Keratinocyte (primary cell): Measurements from ENCODE around the gene TMEM196. TPM values are rescaled to one million over a fixed set of nuclear protein-coding genes. Genes with fewer than 3 reads are reported as not detected.

Experiments used
- DNase-seq: peaks from one replicate; pipeline ENCODE4 v3.0.0-alpha.2; 2011; ENCODE audit warnings: low read depth, missing footprints, low spot score
- FAIRE-seq: peaks from 2 replicates; lab custom pipeline; 2011; peaks lifted over from hg19 to GRCh38; lab: Jason Lieb, UNC
- H2AFZ ChIP-seq: 2 replicates; pipeline ENCODE4 v1.6.0; 2012; ENCODE audit warnings: low read length, control low read depth, inconsistent platforms; ENCODE audit not compliant: control insufficient read depth
- H3K27ac ChIP-seq: 2 replicates; pipeline ENCODE4 v1.5.1; 2011; ENCODE audit warnings: low read length; ENCODE audit not compliant: control insufficient read depth, insufficient read depth
- H3K27me3 ChIP-seq: 3 replicates; pipeline ENCODE4 v1.6.0; 2011; ENCODE audit warnings: low read length; ENCODE audit not compliant: control insufficient read depth, insufficient read depth; ENCODE audit errors: extremely low read depth
- H3K36me3 ChIP-seq, 2 experiments: 2 replicates in 1 of 2; 3 replicates in 1 of 2; pipeline ENCODE4 v1.5.1; 2011; ENCODE audit warnings: low read length in 2 of 2, mild to moderate bottlenecking in 1 of 2; ENCODE audit not compliant: control insufficient read depth in 2 of 2, insufficient read depth in 2 of 2; ENCODE audit errors: extremely low read depth in 1 of 2
- H3K4me1 ChIP-seq: 3 replicates; pipeline ENCODE4 v1.5.1; 2011; ENCODE audit warnings: low read length; ENCODE audit not compliant: control insufficient read depth, insufficient read depth; ENCODE audit errors: extremely low read depth
- H3K4me2 ChIP-seq: 3 replicates; pipeline ENCODE4 v1.6.0; 2011; ENCODE audit warnings: low read depth, low read length; ENCODE audit not compliant: control insufficient read depth, insufficient read depth; ENCODE audit errors: extremely low read depth
- H3K4me3 ChIP-seq, 3 experiments: fragments of 200-600 bp in 1 of 3; sonication (generic) in 1 of 3; 2 replicates in 2 of 3; 3 replicates in 1 of 3; pipeline ENCODE4 v1.5.1; 2011 to 2016; ENCODE audit warnings: low read length in 3 of 3, mild to moderate bottlenecking in 3 of 3, control low read depth in 2 of 3, inconsistent platforms in 1 of 3, low read depth in 1 of 3, mixed read lengths in 1 of 3, mixed run types in 1 of 3, moderate library complexity in 1 of 3; ENCODE audit not compliant: control insufficient read depth in 2 of 3, insufficient read depth in 2 of 3; ENCODE audit errors: extremely low read depth in 1 of 3
- H3K79me2 ChIP-seq: 2 replicates; pipeline ENCODE4 v1.6.0; 2012; ENCODE audit warnings: low read length; ENCODE audit not compliant: control insufficient read depth, insufficient read depth
- H3K9ac ChIP-seq: 3 replicates; pipeline ENCODE4 v1.6.0; 2011; ENCODE audit warnings: low read length; ENCODE audit not compliant: control insufficient read depth, insufficient read depth; ENCODE audit errors: extremely low read depth
- H3K9me1 ChIP-seq: 3 replicates; pipeline ENCODE4 v1.6.0; 2011; ENCODE audit warnings: low read length; ENCODE audit not compliant: control insufficient read depth, insufficient read depth; ENCODE audit errors: extremely low read depth
- H3K9me3 ChIP-seq: 2 replicates; pipeline ENCODE4 v1.5.1; 2012; ENCODE audit warnings: low read depth, low read length; ENCODE audit not compliant: control insufficient read depth
- H4K20me1 ChIP-seq: 3 replicates; pipeline ENCODE4 v1.6.0; 2011; ENCODE audit warnings: low read length; ENCODE audit not compliant: control insufficient read depth, insufficient read depth; ENCODE audit errors: extremely low read depth
- EZH2 ChIP-seq: IDR thresholded peaks from one replicate; pipeline ENCODE4 v1.6.1; 2012; ENCODE audit warnings: inconsistent platforms, mild to moderate bottlenecking, low read length, moderate library complexity
- dilution Hi-C: fragments of 300-500 bp; cut with MboI; formaldehyde crosslinking; loops from one replicate; pipeline ENCODE4 v1.7.0; 2020; ENCODE audit warnings: low sequenced_read_pairs; ENCODE audit not compliant: extremely low pct_ligation_motif_present
- polyA plus RNA-seq, 5 experiments: library from polyadenylated mRNA; depleted of rRNA in 3 of 5; stranded (reverse) in 3 of 5; stranded (forward) in 1 of 5; unstranded in 1 of 5; fragments of >200 nt; gene quantifications; 1 replicate in 1 of 5; 2 replicates in 3 of 5; 3 replicates in 1 of 5; pipeline versions ENCODE4 v1.2.1 to v1.2.3, GENCODE V29; 2011 to 2012; ENCODE audit warnings: missing spikeins in 2 of 5, low read depth in 1 of 5, low replicate concordance in 1 of 5
- TF ChIP-seq, protein P1 (sequence below), 3 experiments: IDR thresholded peaks in 1 of 3; conservative IDR thresholded peaks in 1 of 3; optimal IDR thresholded peaks in 1 of 3; 2 replicates in 2 of 3; 3 replicates in 1 of 3; pipeline versions ENCODE3 to v1.5.1; 2011; ENCODE audit warnings: low read length in 3 of 3, mild to moderate bottlenecking in 3 of 3, moderate library complexity in 2 of 3, control low read depth in 1 of 3, inconsistent platforms in 1 of 3; ENCODE audit not compliant: insufficient read depth in 2 of 3; ENCODE audit errors: extremely low read depth in 1 of 3

The TMEM196 gene
- polyA plus RNA-seq, 1 donor (not counting 4 experiments of a cell fraction or from before 2014, with no cell fraction given) = not detected

DNA sequence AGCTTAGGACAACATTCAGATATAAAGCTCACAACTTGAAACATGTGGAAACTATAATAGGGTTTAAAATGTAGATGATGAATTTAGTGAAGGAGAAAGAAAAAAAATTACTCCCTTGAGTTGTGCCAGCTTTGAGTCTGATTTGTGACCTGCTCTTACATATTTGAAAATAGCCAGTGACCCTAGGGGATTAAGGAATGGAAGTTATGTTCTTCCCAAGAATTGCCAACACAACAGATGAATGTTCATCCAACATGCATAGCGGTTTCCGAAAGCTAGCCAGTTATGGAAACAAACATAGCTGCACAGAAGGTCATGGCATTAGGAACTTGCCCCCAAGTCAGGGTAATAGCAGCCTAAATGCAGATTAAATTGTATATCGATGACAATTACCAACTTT lies 10.8 kb downstream of the TMEM196 start:
- Histone ChIP-seq H3K27me3 (no peaks in the 10 kb centered on the region), H3K9ac (no peak overlapping the region), H3K9me3 (no peaks in the 10 kb centered on the region), H3K79me2 (no peaks in the 10 kb centered on the region), H3K4me2 (no peak overlapping the region), H4K20me1 (no peaks in the 10 kb centered on the region), H2AFZ (no peak overlapping the region), H3K4me1 (no peaks in the 10 kb centered on the region), H3K27ac (no peak overlapping the region), H3K4me3 (no peak overlapping the region), H3K9me1 (no peaks in the 10 kb centered on the region), H3K36me3 (no peaks in the 10 kb centered on the region)
- DNase-seq (no peak), FAIRE-seq (no peak)
- dilution Hi-C loops = loop anchor here (25.0 kb wide), 1 partner anchor 550 kb away; no protein-coding TSS in a partner anchor
- no peak for TF ChIP-seq EZH2
- TF ChIP-seq, protein P1, sequence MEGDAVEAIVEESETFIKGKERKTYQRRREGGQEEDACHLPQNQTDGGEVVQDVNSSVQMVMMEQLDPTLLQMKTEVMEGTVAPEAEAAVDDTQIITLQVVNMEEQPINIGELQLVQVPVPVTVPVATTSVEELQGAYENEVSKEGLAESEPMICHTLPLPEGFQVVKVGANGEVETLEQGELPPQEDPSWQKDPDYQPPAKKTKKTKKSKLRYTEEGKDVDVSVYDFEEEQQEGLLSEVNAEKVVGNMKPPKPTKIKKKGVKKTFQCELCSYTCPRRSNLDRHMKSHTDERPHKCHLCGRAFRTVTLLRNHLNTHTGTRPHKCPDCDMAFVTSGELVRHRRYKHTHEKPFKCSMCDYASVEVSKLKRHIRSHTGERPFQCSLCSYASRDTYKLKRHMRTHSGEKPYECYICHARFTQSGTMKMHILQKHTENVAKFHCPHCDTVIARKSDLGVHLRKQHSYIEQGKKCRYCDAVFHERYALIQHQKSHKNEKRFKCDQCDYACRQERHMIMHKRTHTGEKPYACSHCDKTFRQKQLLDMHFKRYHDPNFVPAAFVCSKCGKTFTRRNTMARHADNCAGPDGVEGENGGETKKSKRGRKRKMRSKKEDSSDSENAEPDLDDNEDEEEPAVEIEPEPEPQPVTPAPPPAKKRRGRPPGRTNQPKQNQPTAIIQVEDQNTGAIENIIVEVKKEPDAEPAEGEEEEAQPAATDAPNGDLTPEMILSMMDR (optimal IDR thresholded peaks at IDR 0.05 in 1 of 3, IDR thresholded peaks at IDR 0.05 in 1 of 3, conservative IDR thresholded peaks at IDR 0.05 in 1 of 3; ENCODE audit: extremely low read depth in 1 of 3, insufficient read depth in 2 of 3, low read length in 3 of 3) = no peak

DNA sequence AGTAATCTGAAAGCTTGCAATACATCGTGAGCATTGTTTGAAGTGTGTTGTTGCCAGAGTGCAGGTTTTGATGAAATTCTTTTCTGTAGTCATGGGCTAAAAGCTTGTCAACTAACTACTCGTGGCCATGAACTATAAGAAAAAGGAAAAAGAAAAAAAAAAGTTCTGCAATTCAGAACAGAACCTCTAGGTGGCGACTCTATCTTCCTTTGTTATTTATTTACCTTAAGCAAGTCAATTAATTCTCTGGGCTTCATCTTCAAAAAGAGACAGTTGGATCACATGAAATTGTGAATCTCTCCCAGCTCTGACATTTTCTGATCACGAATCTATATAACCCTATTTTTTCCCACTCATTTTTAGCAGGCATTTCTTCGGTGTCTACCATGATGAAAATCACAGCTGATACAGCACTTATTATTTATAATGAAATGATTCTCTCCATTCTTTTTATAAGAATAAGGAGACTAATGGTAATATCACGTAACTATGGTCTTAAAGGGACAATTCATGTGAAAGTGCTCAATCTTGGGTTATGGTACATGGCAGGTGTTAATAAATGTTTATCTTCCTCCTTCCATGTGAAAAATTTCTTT lies 18.8 kb downstream of the TMEM196 start:
- Histone ChIP-seq H3K4me1 (peaks cover 5% of the 10 kb centered on the region), H3K9ac (no peak overlapping the region), H3K27me3 (no peaks in the 10 kb centered on the region), H3K9me3 (no peaks in the 10 kb centered on the region), H3K9me1 (no peaks in the 10 kb centered on the region), H3K27ac (no peak overlapping the region), H3K79me2 (no peaks in the 10 kb centered on the region), H3K36me3 (no peaks in the 10 kb centered on the region), H3K4me2 (no peak overlapping the region), H4K20me1 (no peaks in the 10 kb centered on the region), H3K4me3 (no peak overlapping the region), H2AFZ (peak overlapping the region; percentile 60)
- DNase-seq (no peak), FAIRE-seq (peak; percentile 71)
- dilution Hi-C loops = loop anchor here (25.0 kb wide), 1 partner anchor 558 kb away; no protein-coding TSS in a partner anchor
- TF ChIP-seq, protein P1 (optimal IDR thresholded peaks at IDR 0.05 in 1 of 3, IDR thresholded peaks at IDR 0.05 in 1 of 3, conservative IDR thresholded peaks at IDR 0.05 in 1 of 3; ENCODE audit: extremely low read depth in 1 of 3, insufficient read depth in 2 of 3, low read length in 3 of 3) = peak in 2 of 3 experiments; percentile 48 to 49
- TF ChIP-seq EZH2 = no peak
